ENCODE data around the gene SLC22A3. TPM values are rescaled to one million over a fixed set of nuclear protein-coding genes. Genes with fewer than 3 reads are reported as not detected.

The SLC22A3 gene
- total and polyA plus RNA-seq, 8 donors: 16.1 to 42.9 (median 32.0) TPM

DNA sequence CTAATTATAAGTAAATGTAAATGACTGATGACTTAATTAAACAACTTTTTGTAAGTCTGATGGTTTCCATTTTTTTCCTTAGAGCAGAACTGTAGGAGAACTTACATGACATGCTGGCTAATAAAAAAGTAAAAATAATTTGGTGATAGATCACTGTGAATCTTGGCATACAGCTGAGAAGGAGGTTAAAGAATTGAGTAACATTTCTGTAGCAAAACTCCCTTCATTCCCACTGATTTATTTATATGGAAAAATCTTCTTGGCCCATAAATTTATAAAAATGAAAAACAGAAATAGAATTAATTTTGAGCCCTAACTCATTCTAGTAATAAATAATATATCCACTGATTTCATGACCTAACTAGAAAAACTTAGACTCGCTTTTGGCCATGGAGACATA, 48.1 kb downstream of the SLC22A3 start:
- Histone ChIP-seq H3K9me3 (no peaks in the 10 kb centered on the region), H3K4me1 (no peaks in the 10 kb centered on the region), H3K4me3 (no peak overlapping the region), H3K36me3 (no peaks in the 10 kb centered on the region), H3K27me3 (no peaks in the 10 kb centered on the region), H3K27ac (no peak overlapping the region)
- TF ChIP-seq, protein P1, sequence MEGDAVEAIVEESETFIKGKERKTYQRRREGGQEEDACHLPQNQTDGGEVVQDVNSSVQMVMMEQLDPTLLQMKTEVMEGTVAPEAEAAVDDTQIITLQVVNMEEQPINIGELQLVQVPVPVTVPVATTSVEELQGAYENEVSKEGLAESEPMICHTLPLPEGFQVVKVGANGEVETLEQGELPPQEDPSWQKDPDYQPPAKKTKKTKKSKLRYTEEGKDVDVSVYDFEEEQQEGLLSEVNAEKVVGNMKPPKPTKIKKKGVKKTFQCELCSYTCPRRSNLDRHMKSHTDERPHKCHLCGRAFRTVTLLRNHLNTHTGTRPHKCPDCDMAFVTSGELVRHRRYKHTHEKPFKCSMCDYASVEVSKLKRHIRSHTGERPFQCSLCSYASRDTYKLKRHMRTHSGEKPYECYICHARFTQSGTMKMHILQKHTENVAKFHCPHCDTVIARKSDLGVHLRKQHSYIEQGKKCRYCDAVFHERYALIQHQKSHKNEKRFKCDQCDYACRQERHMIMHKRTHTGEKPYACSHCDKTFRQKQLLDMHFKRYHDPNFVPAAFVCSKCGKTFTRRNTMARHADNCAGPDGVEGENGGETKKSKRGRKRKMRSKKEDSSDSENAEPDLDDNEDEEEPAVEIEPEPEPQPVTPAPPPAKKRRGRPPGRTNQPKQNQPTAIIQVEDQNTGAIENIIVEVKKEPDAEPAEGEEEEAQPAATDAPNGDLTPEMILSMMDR (IDR thresholded peaks at IDR 0.05): no peak
- ATAC-seq (no peak), DNase-seq (no peak)
- intact Hi-C loops (cut with DNase I): no loop called here

DNA sequence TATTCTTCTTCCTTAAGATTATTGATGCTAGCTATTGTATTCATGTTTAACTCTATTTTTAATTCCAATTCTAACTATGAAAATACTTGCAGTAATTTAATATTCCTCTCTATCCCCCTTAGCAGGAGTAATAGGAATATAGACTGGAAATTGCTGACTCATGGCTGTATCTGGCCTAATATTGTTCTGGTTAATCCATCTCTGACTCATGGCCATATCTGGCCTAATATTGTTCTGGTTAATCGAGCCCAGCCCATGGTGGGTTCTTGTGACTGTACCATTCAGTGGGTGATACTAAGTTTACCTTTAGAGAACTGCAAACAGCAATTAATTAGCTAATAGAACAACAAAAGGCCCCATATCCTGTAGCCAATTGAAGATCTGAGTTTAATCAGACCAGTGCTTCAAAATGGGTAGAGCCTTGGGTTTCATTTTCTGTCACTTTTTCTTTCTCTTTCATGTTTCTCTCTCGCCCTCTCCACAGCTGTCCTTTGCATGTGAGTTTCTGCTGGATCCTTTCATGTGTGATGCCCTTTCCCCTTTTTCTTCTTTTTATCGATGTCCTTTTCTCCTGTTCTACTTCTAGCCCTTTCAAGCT, 50.6 kb downstream of the SLC22A3 start:
- Histone ChIP-seq H3K9me3 (no peaks in the 10 kb centered on the region), H3K36me3 (no peaks in the 10 kb centered on the region), H3K4me1 (no peaks in the 10 kb centered on the region), H3K27me3 (no peaks in the 10 kb centered on the region), H3K27ac (no peak overlapping the region), H3K4me3 (no peak overlapping the region)
- ATAC-seq (no peak), DNase-seq (no peak)
- intact Hi-C loops (cut with DNase I): no loop called here
- TF ChIP-seq, protein P1 (IDR thresholded peaks at IDR 0.05): no peak

DNA sequence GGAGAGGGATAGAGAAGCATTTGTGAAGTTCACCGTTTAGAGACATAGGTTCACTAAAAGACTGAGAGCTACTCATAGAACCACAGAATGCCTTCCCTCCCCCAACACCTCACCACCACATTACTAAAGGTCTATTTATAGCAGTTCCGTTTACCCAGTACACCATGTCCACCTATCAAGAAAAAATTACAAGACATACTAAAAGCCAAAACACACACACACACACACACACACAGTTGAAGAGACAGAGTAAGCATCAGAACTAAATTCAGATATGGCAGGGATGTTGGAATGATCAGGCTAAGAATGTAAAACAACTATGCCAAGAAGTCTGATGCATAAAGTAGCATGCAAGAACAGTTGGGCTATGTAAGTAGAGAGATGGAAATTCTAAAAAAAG, 52.3 kb downstream of the SLC22A3 start:
- no peak for DNase-seq
- no peaks in the 10 kb centered on the region for H3K4me1 ChIP-seq
- H3K4me3 ChIP-seq: no peak overlapping the region
- H3K27ac ChIP-seq: no peak overlapping the region
- no peaks in the 10 kb centered on the region for H3K9me3 ChIP-seq
- no peaks in the 10 kb centered on the region for H3K27me3 ChIP-seq
- H3K36me3 ChIP-seq: no peaks in the 10 kb centered on the region
- intact Hi-C loops (cut with DNase I): no loop called here
- ATAC-seq: peak; percentile 84
- TF ChIP-seq, protein P1 (IDR thresholded peaks at IDR 0.05): no peak

DNA sequence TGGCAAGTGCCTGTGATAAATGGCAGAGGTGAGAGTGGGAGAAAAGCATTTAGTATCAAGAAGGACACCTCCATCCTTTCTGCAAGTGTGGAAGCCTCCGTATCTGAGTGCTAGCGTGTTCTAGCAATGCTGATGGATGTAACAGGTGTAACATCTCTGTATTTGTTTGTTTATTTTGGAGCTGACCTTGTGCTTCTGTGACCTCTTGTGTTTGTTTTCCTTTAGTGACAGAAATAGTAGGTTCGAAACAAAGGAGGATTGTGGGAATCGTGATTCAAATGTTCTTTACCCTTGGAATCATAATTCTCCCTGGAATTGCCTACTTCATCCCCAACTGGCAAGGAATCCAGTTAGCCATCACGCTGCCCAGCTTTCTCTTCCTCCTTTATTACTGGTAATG, 60.4 kb downstream of the SLC22A3 start:
- H3K36me3 ChIP-seq: no peaks in the 10 kb centered on the region
- no peak for DNase-seq
- H3K27me3 ChIP-seq: no peaks in the 10 kb centered on the region
- intact Hi-C loops (cut with DNase I): no loop called here
- TF ChIP-seq, protein P1 (IDR thresholded peaks at IDR 0.05): no peak
- no peak overlapping the region for H3K27ac ChIP-seq
- no peak overlapping the region for H3K4me3 ChIP-seq
- no peaks in the 10 kb centered on the region for H3K9me3 ChIP-seq
- H3K4me1 ChIP-seq: no peaks in the 10 kb centered on the region
- no peak for ATAC-seq

DNA sequence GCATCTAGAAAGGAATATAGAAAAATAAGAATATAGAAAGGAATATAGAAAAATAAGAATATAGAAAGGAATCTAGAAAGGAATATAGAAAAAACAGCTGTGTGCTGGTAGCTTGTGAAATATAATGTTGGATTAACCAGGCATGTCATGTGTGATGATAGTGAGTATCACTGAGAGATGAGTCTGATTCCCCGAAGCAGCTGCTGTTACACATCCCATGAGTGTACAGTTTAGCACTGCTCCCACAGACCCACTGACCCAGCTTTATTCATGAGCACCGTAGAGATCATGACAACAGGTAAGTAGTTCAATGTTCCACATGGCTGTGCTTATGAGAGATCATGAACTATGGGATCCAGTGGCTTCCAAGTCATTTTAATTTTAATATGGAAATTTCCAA, 64.8 kb downstream of the SLC22A3 start:
- ATAC-seq: no peak
- Histone ChIP-seq H3K27me3 (no peaks in the 10 kb centered on the region), H3K4me3 (no peak overlapping the region), H3K9me3 (no peaks in the 10 kb centered on the region), H3K4me1 (no peaks in the 10 kb centered on the region), H3K36me3 (no peaks in the 10 kb centered on the region), H3K27ac (no peak overlapping the region)
- intact Hi-C loops (cut with DNase I): no loop called here
- DNase-seq: no peak
- TF ChIP-seq, protein P1 (IDR thresholded peaks at IDR 0.05): no peak

Measured in left lung (tissue), 10 donors.